Activated CD8-positive, alpha-beta memory T cell treated with anti-CD3 and anti-CD28 coated beads, Interleukin-2, amount 50 U/mL, for 4 hours (primary cell): ENCODE data around the gene MZB1.
A peak's percentile ranks its signal among the peaks of the same experiment; 100 is the strongest.

ENCODE experiments used
- DNase-seq: peaks from one replicate; pipeline ENCODE4 v3.0.0-alpha.2; 2020

The MZB1 gene

GRCh38 chr5:139389701-139390638, at the start of gene MZB1:
Gene MZB1, minus strand, starts transcription at chr5:139389913. Its CDS starts 57 bp downstream, at chr5:139389856.
- peak; percentile 61 for DNase-seq

GRCh38 chr5:139439013-139439903, 49.5 kb upstream of the MZB1 start, which contains the start of gene DNAJC18:
Gene DNAJC18, minus strand, starts transcription at chr5:139439525. Its CDS starts 80 bp downstream, at chr5:139439445.
- peak; percentile 90 for DNase-seq

- DNase-seq: no peak
These were observed 48.9 kb upstream of the MZB1 start for GRCh38 chr5:139438707-139439012.

- DNase-seq: no peak
These were observed 46.0 kb upstream of the MZB1 start for GRCh38 chr5:139435676-139436075.

- no peak for DNase-seq
These were observed 42.0 kb upstream of the MZB1 start for GRCh38 chr5:139431706-139432105.

GRCh38 chr5:139430015-139430414, 40.3 kb upstream of the MZB1 start:
- DNase-seq: no peak

GRCh38 chr5:139426203-139426885, 36.6 kb upstream of the MZB1 start:
- no peak for DNase-seq

- no peak for DNase-seq
These were observed 35.8 kb upstream of the MZB1 start for GRCh38 chr5:139425497-139425896.

GRCh38 chr5:139422307-139422893, 32.7 kb upstream of the MZB1 start:
- DNase-seq: peak; percentile 38

GRCh38 chr5:139419226-139420192, 29.8 kb upstream of the MZB1 start:
- no peak for DNase-seq

GRCh38 chr5:139418793-139419192, 29.1 kb upstream of the MZB1 start:
- DNase-seq: no peak

- DNase-seq: no peak
These were observed 27.5 kb upstream of the MZB1 start for GRCh38 chr5:139417214-139417613.

- no peak for DNase-seq
These were observed 26.9 kb upstream of the MZB1 start for GRCh38 chr5:139416651-139417050.

- DNase-seq: no peak
These were observed 26.2 kb upstream of the MZB1 start for GRCh38 chr5:139415869-139416268.

GRCh38 chr5:139415221-139415861, 25.6 kb upstream of the MZB1 start:
- no peak for DNase-seq

- no peak for DNase-seq
These were observed 24.9 kb upstream of the MZB1 start for GRCh38 chr5:139414581-139415130.

GRCh38 chr5:139413963-139414362, 24.2 kb upstream of the MZB1 start:
- no peak for DNase-seq

- no peak for DNase-seq
These were observed 23.4 kb upstream of the MZB1 start for GRCh38 chr5:139413153-139413552.

GRCh38 chr5:139410993-139411828, 21.5 kb upstream of the MZB1 start:
- DNase-seq: no peak
